Amniotic stem cell (primary cell): Measurements from ENCODE around the gene THSD4.
A peak's percentile ranks its signal among the peaks of the same experiment; 100 is the strongest.

Experiments used
- DNase-seq: peaks from one replicate; lab custom pipeline; 2025; lab: John Stamatoyannopoulos, UW

Gene THSD4

GRCh38 chr15:71329497-71330260 lies 214.4 kb downstream of the THSD4 start:
- no peak for DNase-seq

- no peak for DNase-seq
These were observed 215.4 kb downstream of the THSD4 start for GRCh38 chr15:71330638-71331162.

GRCh38 chr15:71331173-71331572 lies 215.9 kb downstream of the THSD4 start:
- DNase-seq = no peak

GRCh38 chr15:71332431-71333004 lies 217.2 kb downstream of the THSD4 start:
- DNase-seq = no peak

- no peak for DNase-seq
These were observed 217.9 kb downstream of the THSD4 start for GRCh38 chr15:71333136-71333700.

- peak; percentile 22 for DNase-seq
These were observed 218.6 kb downstream of the THSD4 start for GRCh38 chr15:71333839-71334238.

GRCh38 chr15:71334434-71334833 lies 219.2 kb downstream of the THSD4 start:
- DNase-seq = no peak

- no peak for DNase-seq
These were observed 219.6 kb downstream of the THSD4 start for GRCh38 chr15:71334873-71335272.

GRCh38 chr15:71335591-71335990 lies 220.3 kb downstream of the THSD4 start:
- no peak for DNase-seq

- no peak for DNase-seq
These were observed 221.4 kb downstream of the THSD4 start for GRCh38 chr15:71336671-71337070.

GRCh38 chr15:71337197-71337845 lies 222.1 kb downstream of the THSD4 start:
- peak; percentile 36 for DNase-seq

GRCh38 chr15:71338265-71338664 lies 223.0 kb downstream of the THSD4 start:
- no peak for DNase-seq

GRCh38 chr15:71338827-71339542 lies 223.7 kb downstream of the THSD4 start:
- no peak for DNase-seq

- DNase-seq = no peak
These were observed 226.7 kb downstream of the THSD4 start for GRCh38 chr15:71341811-71342550.

- DNase-seq = no peak
These were observed 227.4 kb downstream of the THSD4 start for GRCh38 chr15:71342658-71343057.

GRCh38 chr15:71344316-71344715 lies 229.0 kb downstream of the THSD4 start:
- DNase-seq = no peak

- no peak for DNase-seq
These were observed 229.9 kb downstream of the THSD4 start for GRCh38 chr15:71345186-71345585.

GRCh38 chr15:71346464-71346863 lies 231.2 kb downstream of the THSD4 start:
- no peak for DNase-seq

GRCh38 chr15:71348597-71348996 lies 233.3 kb downstream of the THSD4 start:
- DNase-seq = no peak

- no peak for DNase-seq
These were observed 234.1 kb downstream of the THSD4 start for GRCh38 chr15:71349336-71349735.
